ENCODE data around the gene ASL.

ASL gene

GRCh38 chr7:66055321-66055956 is 20.2 kb upstream of the ASL start:
- no peaks in the 10 kb centered on the region for H3K79me2 ChIP-seq (ENCODE audit: low read length)
- H2AFZ ChIP-seq (ENCODE audit: low read length), result no peak overlapping the region
- TF ChIP-seq EZH2phosphoT487 (IDR thresholded peaks at IDR 0.05; ENCODE audit: low read length) (no peak), EZH2 (optimal IDR thresholded peaks at IDR 0.05; ENCODE audit: low read depth, low read length) (no peak), CTCF (IDR thresholded peaks at IDR 0.05; ENCODE audit: low read length) (no peak)
- no peaks in the 10 kb centered on the region for H4K20me1 ChIP-seq (ENCODE audit: insufficient read depth, low read length)
- no peaks in the 10 kb centered on the region for H3F3A ChIP-seq (ENCODE audit: insufficient read depth, low read length)
- H3K27me3 ChIP-seq (replicated peaks; ENCODE audit: insufficient read depth, low read length), result no peaks in the 10 kb centered on the region
- H3K4me2 ChIP-seq (ENCODE audit: low read depth, low read length), result no peak overlapping the region
- no peaks in the 10 kb centered on the region for H3K9me2 ChIP-seq (replicated peaks; ENCODE audit: insufficient read depth, low read length)
- no peaks in the 10 kb centered on the region for H3K4me1 ChIP-seq (ENCODE audit: low read length)
- H3K27ac ChIP-seq (ENCODE audit: low read length), result no peak overlapping the region
- no peak overlapping the region for H3K9ac ChIP-seq (ENCODE audit: low read length)
- H3K9me3 ChIP-seq (replicated peaks; ENCODE audit: insufficient read depth, low read length), result no peaks in the 10 kb centered on the region
- no peak overlapping the region for H3K4me3 ChIP-seq (ENCODE audit: low read length)
- no peaks in the 10 kb centered on the region for H3K36me3 ChIP-seq (replicated peaks; ENCODE audit: insufficient read depth, low read length)
- no peak for DNase-seq

GRCh38 chr7:66060796-66061195 is 14.8 kb upstream of the ASL start:
- no peak for DNase-seq
- Histone ChIP-seq H3K4me2 (ENCODE audit: low read depth, low read length) (no peak overlapping the region), H3K4me3 (ENCODE audit: low read length) (no peak overlapping the region)

GRCh38 chr7:66069732-66070131 is 5.9 kb upstream of the ASL start:
- H3K4me1 ChIP-seq (ENCODE audit: low read length), result peaks cover 5% of the 10 kb centered on the region
- no peak overlapping the region for H3K9ac ChIP-seq (ENCODE audit: low read length)
- H4K20me1 ChIP-seq (ENCODE audit: insufficient read depth, low read length), result no peaks in the 10 kb centered on the region
- 0 out of 2 replicates have a peak, but pooled peaks cover 4% of the 10 kb centered on the region for H3F3A ChIP-seq (ENCODE audit: insufficient read depth, low read length)
- H3K4me3 ChIP-seq (ENCODE audit: low read length), result no peak overlapping the region
- H3K4me2 ChIP-seq (ENCODE audit: low read depth, low read length), result no peak overlapping the region
- no peak overlapping the region for H2AFZ ChIP-seq (ENCODE audit: low read length)
- H3K27ac ChIP-seq (ENCODE audit: low read length), result no peak overlapping the region
- H3K79me2 ChIP-seq (ENCODE audit: low read length), result no peaks in the 10 kb centered on the region
- no peaks in the 10 kb centered on the region for H3K27me3 ChIP-seq (replicated peaks; ENCODE audit: insufficient read depth, low read length)
- DNase-seq, result no peak
- no peaks in the 10 kb centered on the region for H3K9me3 ChIP-seq (replicated peaks; ENCODE audit: insufficient read depth, low read length)
- no peaks in the 10 kb centered on the region for H3K9me2 ChIP-seq (replicated peaks; ENCODE audit: insufficient read depth, low read length)
- TF ChIP-seq CTCF (IDR thresholded peaks at IDR 0.05; ENCODE audit: low read length), result no peak
- TF ChIP-seq EZH2phosphoT487 (IDR thresholded peaks at IDR 0.05; ENCODE audit: low read length), result no peak
- TF ChIP-seq EZH2 (optimal IDR thresholded peaks at IDR 0.05; ENCODE audit: low read depth, low read length), result no peak
- no peaks in the 10 kb centered on the region for H3K36me3 ChIP-seq (replicated peaks; ENCODE audit: insufficient read depth, low read length)

More at GRCh38 chr7:66060796-66061195, 14.8 kb upstream of the ASL start:
- H3K27ac ChIP-seq (ENCODE audit: low read length), result no peak overlapping the region
- TF ChIP-seq EZH2phosphoT487 (IDR thresholded peaks at IDR 0.05; ENCODE audit: low read length), result no peak
- no peak for TF ChIP-seq EZH2 (optimal IDR thresholded peaks at IDR 0.05; ENCODE audit: low read depth, low read length)
- no peak for TF ChIP-seq CTCF (IDR thresholded peaks at IDR 0.05; ENCODE audit: low read length)
- H3K9ac ChIP-seq (ENCODE audit: low read length), result no peak overlapping the region
- H3K9me3 ChIP-seq (replicated peaks; ENCODE audit: insufficient read depth, low read length), result no peaks in the 10 kb centered on the region
- H2AFZ ChIP-seq (ENCODE audit: low read length), result no peak overlapping the region
- H3K36me3 ChIP-seq (replicated peaks; ENCODE audit: insufficient read depth, low read length), result no peaks in the 10 kb centered on the region
- no peaks in the 10 kb centered on the region for H3K27me3 ChIP-seq (replicated peaks; ENCODE audit: insufficient read depth, low read length)
- H4K20me1 ChIP-seq (ENCODE audit: insufficient read depth, low read length), result no peaks in the 10 kb centered on the region
- H3K4me1 ChIP-seq (ENCODE audit: low read length), result no peaks in the 10 kb centered on the region
- no peaks in the 10 kb centered on the region for H3K79me2 ChIP-seq (ENCODE audit: low read length)
- H3K9me2 ChIP-seq (replicated peaks; ENCODE audit: insufficient read depth, low read length), result no peaks in the 10 kb centered on the region
- no peaks in the 10 kb centered on the region for H3F3A ChIP-seq (ENCODE audit: insufficient read depth, low read length)
